DND-41 (cell line): ENCODE measurements around the gene ATP10D.

Experiments used
- EZH2 ChIP-seq: IDR thresholded peaks from 3 replicates; pipeline ENCODE4 v1.6.1; 2012; ENCODE audit warnings: borderline replicate concordance, low read depth, mild to moderate bottlenecking, moderate library complexity, low read length, inconsistent platforms; ENCODE audit not compliant: severe bottlenecking
- TF ChIP-seq, protein P1 (sequence below): IDR thresholded peaks from 2 replicates; pipeline ENCODE4 v1.5.1; 2012; ENCODE audit warnings: borderline replicate concordance, low read length, moderate library complexity, mild to moderate bottlenecking; ENCODE audit not compliant: poor library complexity, severe bottlenecking; ENCODE audit errors: extremely low read depth

- TF ChIP-seq, protein P1, sequence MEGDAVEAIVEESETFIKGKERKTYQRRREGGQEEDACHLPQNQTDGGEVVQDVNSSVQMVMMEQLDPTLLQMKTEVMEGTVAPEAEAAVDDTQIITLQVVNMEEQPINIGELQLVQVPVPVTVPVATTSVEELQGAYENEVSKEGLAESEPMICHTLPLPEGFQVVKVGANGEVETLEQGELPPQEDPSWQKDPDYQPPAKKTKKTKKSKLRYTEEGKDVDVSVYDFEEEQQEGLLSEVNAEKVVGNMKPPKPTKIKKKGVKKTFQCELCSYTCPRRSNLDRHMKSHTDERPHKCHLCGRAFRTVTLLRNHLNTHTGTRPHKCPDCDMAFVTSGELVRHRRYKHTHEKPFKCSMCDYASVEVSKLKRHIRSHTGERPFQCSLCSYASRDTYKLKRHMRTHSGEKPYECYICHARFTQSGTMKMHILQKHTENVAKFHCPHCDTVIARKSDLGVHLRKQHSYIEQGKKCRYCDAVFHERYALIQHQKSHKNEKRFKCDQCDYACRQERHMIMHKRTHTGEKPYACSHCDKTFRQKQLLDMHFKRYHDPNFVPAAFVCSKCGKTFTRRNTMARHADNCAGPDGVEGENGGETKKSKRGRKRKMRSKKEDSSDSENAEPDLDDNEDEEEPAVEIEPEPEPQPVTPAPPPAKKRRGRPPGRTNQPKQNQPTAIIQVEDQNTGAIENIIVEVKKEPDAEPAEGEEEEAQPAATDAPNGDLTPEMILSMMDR = no peak
- TF ChIP-seq EZH2 = no peak
These were observed 66.6 kb downstream of the ATP10D start for GRCh38 chr4:47551682-47552081.
